H9 (cell line): ENCODE measurements around the gene TSEN15. TPM values are rescaled to one million over a fixed set of nuclear protein-coding genes. Genes with fewer than 3 reads are reported as not detected.

Experiments used
- DNase-seq: peaks from one replicate; pipeline ENCODE4 v3.0.0-alpha.2; 2017
- H2AFZ ChIP-seq: one replicate; pipeline ENCODE4 v1.6.1; 2013; ENCODE audit warnings: mild to moderate bottlenecking, low read length, control low read depth, moderate library complexity
- H2AK5ac ChIP-seq: 2 replicates; pipeline ENCODE4 v1.6.1; 2013; ENCODE audit warnings: low read length, control low read depth, mixed read lengths; ENCODE audit not compliant: insufficient read length
- H2BK120ac ChIP-seq: one replicate; pipeline ENCODE4 v1.6.1; 2013; ENCODE audit warnings: low read depth, mild to moderate bottlenecking, low read length, control low read depth, inconsistent platforms; ENCODE audit not compliant: poor library complexity, severe bottlenecking
- H2BK12ac ChIP-seq: 2 replicates; pipeline ENCODE4 v1.6.1; 2013; ENCODE audit warnings: low read length, control low read depth, mixed read lengths, low read depth; ENCODE audit not compliant: insufficient read length
- H2BK15ac ChIP-seq: 2 replicates; pipeline ENCODE4 v1.6.1; 2013; ENCODE audit warnings: low read depth, low read length, control low read depth
- H2BK20ac ChIP-seq: one replicate; pipeline ENCODE4 v1.6.1; 2013; ENCODE audit warnings: low read depth, mild to moderate bottlenecking, low read length, control low read depth, inconsistent platforms; ENCODE audit not compliant: poor library complexity, severe bottlenecking
- H2BK5ac ChIP-seq: 2 replicates; pipeline ENCODE4 v1.6.1; 2013; ENCODE audit warnings: low read length, control low read depth, mixed read lengths; ENCODE audit not compliant: insufficient read length
- H3K14ac ChIP-seq: 2 replicates; pipeline ENCODE4 v1.6.1; 2013; ENCODE audit warnings: low read length, control low read depth; ENCODE audit not compliant: insufficient read depth
- H3K18ac ChIP-seq: 2 replicates; pipeline ENCODE4 v1.6.1; 2013; ENCODE audit warnings: low read depth, mild to moderate bottlenecking, mixed read lengths, low read length, control low read depth; ENCODE audit not compliant: insufficient read length
- H3K23ac ChIP-seq: 2 replicates; pipeline ENCODE4 v1.6.1; 2013; ENCODE audit warnings: low read length, control low read depth, mixed read lengths, low read depth; ENCODE audit not compliant: insufficient read length
- H3K23me2 ChIP-seq: 2 replicates; pipeline ENCODE4 v1.6.1; 2013; ENCODE audit warnings: low read depth, mild to moderate bottlenecking, mixed read lengths, low read length, control low read depth; ENCODE audit not compliant: insufficient read length, poor library complexity, severe bottlenecking
- H3K27ac ChIP-seq: 2 replicates; pipeline ENCODE4 v1.5.1; 2013; ENCODE audit warnings: low read length, control low read depth, mixed read lengths, low read depth; ENCODE audit not compliant: insufficient read length
- H3K27me3 ChIP-seq: 2 replicates; pipeline ENCODE4 v1.6.1; 2013; ENCODE audit warnings: low read length, control low read depth, inconsistent platforms; ENCODE audit not compliant: insufficient read depth
- H3K4ac ChIP-seq: 2 replicates; pipeline ENCODE4 v1.6.1; 2013; ENCODE audit warnings: low read depth, mild to moderate bottlenecking, control low read depth, inconsistent platforms, low read length, moderate library complexity
- H3K4me1 ChIP-seq: 2 replicates; pipeline ENCODE4 v1.6.1; 2013; ENCODE audit warnings: low read length, control low read depth, inconsistent platforms; ENCODE audit not compliant: insufficient read depth
- H3K4me2 ChIP-seq: 2 replicates; pipeline ENCODE4 v1.6.1; 2013; ENCODE audit warnings: low read length, control low read depth, mixed read lengths; ENCODE audit not compliant: insufficient read length, insufficient read depth
- H3K56ac ChIP-seq: 2 replicates; pipeline ENCODE4 v1.6.1; 2013; ENCODE audit warnings: low read depth, mild to moderate bottlenecking, mixed read lengths, low read length, control low read depth; ENCODE audit not compliant: insufficient read length
- H3K79me1 ChIP-seq: 2 replicates; pipeline ENCODE4 v1.6.1; 2013; ENCODE audit warnings: low read depth, mild to moderate bottlenecking, moderate library complexity, low read length, control low read depth, inconsistent platforms; ENCODE audit not compliant: insufficient read depth, poor library complexity, severe bottlenecking
- H3K79me2 ChIP-seq: 2 replicates; pipeline ENCODE4 v1.6.1; 2013; ENCODE audit warnings: low read length, control low read depth, inconsistent platforms; ENCODE audit not compliant: insufficient read depth
- H3K9ac ChIP-seq: 2 replicates; pipeline ENCODE4 v1.6.1; 2013; ENCODE audit warnings: low read length, control low read depth, mixed read lengths; ENCODE audit not compliant: insufficient read length; ENCODE audit errors: extremely low read depth
- H3K9me3 ChIP-seq: one replicate; pipeline ENCODE4 v1.6.1; 2013; ENCODE audit warnings: low read depth, low read length, inconsistent platforms; ENCODE audit not compliant: control insufficient read depth
- H3T11ph ChIP-seq: one replicate; pipeline ENCODE4 v1.6.1; 2013; ENCODE audit warnings: mild to moderate bottlenecking, low read length, control low read depth, inconsistent platforms
- H4K20me1 ChIP-seq: one replicate; pipeline ENCODE4 v1.6.1; 2013; ENCODE audit not compliant: control insufficient read depth, insufficient read length, insufficient read depth
- H4K5ac ChIP-seq: 2 replicates; pipeline ENCODE4 v1.6.1; 2013; ENCODE audit warnings: low read depth, mild to moderate bottlenecking, mixed read lengths, low read length, control low read depth; ENCODE audit not compliant: insufficient read length
- H4K8ac ChIP-seq: replicated peaks from 2 replicates; pipeline ENCODE4 v1.6.1; 2013; ENCODE audit warnings: low read length, control low read depth, mixed read lengths, low read depth; ENCODE audit not compliant: insufficient read length
- H4K91ac ChIP-seq: 2 replicates; pipeline ENCODE4 v1.6.1; 2013; ENCODE audit warnings: low read depth, mild to moderate bottlenecking, moderate library complexity, mixed read lengths, low read length, control low read depth; ENCODE audit not compliant: insufficient read length
- H3K27ac Mint-ChIP-seq, 3 experiments: 2 replicates in 2 of 3; 3 replicates in 1 of 3; pipeline ENCODE4 v1.8.0; 2020 to 2021; ENCODE audit warnings: mixed read lengths in 3 of 3, mild to moderate bottlenecking in 1 of 3, moderate library complexity in 1 of 3
- H3K27me3 Mint-ChIP-seq: 2 replicates; pipeline ENCODE4 v1.8.0; 2021; ENCODE audit warnings: low read depth, mild to moderate bottlenecking, moderate library complexity, mixed read lengths
- H3K36me3 Mint-ChIP-seq, 3 experiments: 2 replicates in 2 of 3; 3 replicates in 1 of 3; pipeline ENCODE4 v1.8.0; 2020 to 2021; ENCODE audit warnings: low read depth in 3 of 3, mixed read lengths in 3 of 3; ENCODE audit not compliant: insufficient read depth in 1 of 3
- H3K4me1 Mint-ChIP-seq, 2 experiments: 2 replicates each; pipeline ENCODE4 v1.8.0; 2020; ENCODE audit warnings: mixed read lengths in 2 of 2
- H3K4me3 Mint-ChIP-seq, 2 experiments: 2 replicates in 1 of 2; 3 replicates in 1 of 2; pipeline ENCODE4 v1.8.0; 2020 to 2021; ENCODE audit warnings: mild to moderate bottlenecking in 2 of 2, mixed read lengths in 2 of 2, moderate library complexity in 1 of 2
- H3K9me3 Mint-ChIP-seq, 2 experiments: 2 replicates in 1 of 2; 3 replicates in 1 of 2; pipeline ENCODE4 v1.8.0; 2020; ENCODE audit warnings: mild to moderate bottlenecking in 2 of 2, mixed read lengths in 2 of 2, moderate library complexity in 1 of 2
- WGBS: extraction: QIAGEN DNeasy Blood & Tissue Kit; methylation state at CpG from one replicate; pipeline ENCODE4 v1.1.7; 2013; ENCODE audit warnings: missing lambda C conversion rate, low lambda C conversion rate, mixed read lengths; ENCODE audit not compliant: insufficient read length; ENCODE audit errors: extremely low coverage; 5-methylcytosine and 5-hydroxymethylcytosine counted together
- total RNA-seq: library from RNA; stranded (reverse); gene quantifications from 2 replicates; pipeline ENCODE4 v1.2.1, GENCODE V29; 2021
- TF ChIP-seq, protein P1 (sequence below): fragments of 200-600 bp; sonication (generic); conservative IDR thresholded peaks from 3 replicates; pipeline ENCODE4 v1.8.0; 2021; ENCODE audit warnings: antibody characterized with exemption, mild to moderate bottlenecking

TSEN15 gene
- total RNA-seq, 1 experiment from 2014 or later: 21.9 TPM

- Histone ChIP-seq H4K8ac (no peak overlapping the region), H3K18ac (no peak overlapping the region), H3T11ph (no peak overlapping the region), H3K9ac (no peak overlapping the region), H4K20me1 (no peaks in the 10 kb centered on the region), H3K27me3 (peaks cover 17% of the 10 kb centered on the region; the same call in 1 of the 2 replicates), H3K4me2 (no peak overlapping the region), H2AFZ (no peak overlapping the region), H2AK5ac (no peak overlapping the region), H4K5ac (no peak overlapping the region), H2BK15ac (no peak overlapping the region), H2BK12ac (no peak overlapping the region), H2BK20ac (no peak overlapping the region), H2BK5ac (no peak overlapping the region), H3K79me2 (no peaks in the 10 kb centered on the region), H3K27ac (no peak overlapping the region), H3K4me1 (no peaks in the 10 kb centered on the region), H3K79me1 (no peaks in the 10 kb centered on the region), H3K23me2 (peaks cover 18% of the 10 kb centered on the region), H3K23ac (no peak overlapping the region), H3K14ac (no peak overlapping the region), H2BK120ac (no peak overlapping the region), H3K56ac (no peak overlapping the region), H3K9me3 (no peaks in the 10 kb centered on the region), H4K91ac (no peak overlapping the region), H3K4ac (no peak overlapping the region)
- Mint-ChIP-seq H3K27me3 (peaks cover 93% of the 10 kb centered on the region), H3K4me1 (peaks cover 13 to 15% of the 10 kb centered on the region in 2 experiments), H3K36me3 (no peaks in the 10 kb centered on the region; a peak in 1 of 7 replicates), H3K4me3 (no peak overlapping the region), H3K9me3 (no peaks in the 10 kb centered on the region; a peak in 1 of 5 replicates), H3K27ac (no peak overlapping the region)
- no CpG with 5 or more reads among the region's 2 CpGs for WGBS
- TF ChIP-seq, protein P1, sequence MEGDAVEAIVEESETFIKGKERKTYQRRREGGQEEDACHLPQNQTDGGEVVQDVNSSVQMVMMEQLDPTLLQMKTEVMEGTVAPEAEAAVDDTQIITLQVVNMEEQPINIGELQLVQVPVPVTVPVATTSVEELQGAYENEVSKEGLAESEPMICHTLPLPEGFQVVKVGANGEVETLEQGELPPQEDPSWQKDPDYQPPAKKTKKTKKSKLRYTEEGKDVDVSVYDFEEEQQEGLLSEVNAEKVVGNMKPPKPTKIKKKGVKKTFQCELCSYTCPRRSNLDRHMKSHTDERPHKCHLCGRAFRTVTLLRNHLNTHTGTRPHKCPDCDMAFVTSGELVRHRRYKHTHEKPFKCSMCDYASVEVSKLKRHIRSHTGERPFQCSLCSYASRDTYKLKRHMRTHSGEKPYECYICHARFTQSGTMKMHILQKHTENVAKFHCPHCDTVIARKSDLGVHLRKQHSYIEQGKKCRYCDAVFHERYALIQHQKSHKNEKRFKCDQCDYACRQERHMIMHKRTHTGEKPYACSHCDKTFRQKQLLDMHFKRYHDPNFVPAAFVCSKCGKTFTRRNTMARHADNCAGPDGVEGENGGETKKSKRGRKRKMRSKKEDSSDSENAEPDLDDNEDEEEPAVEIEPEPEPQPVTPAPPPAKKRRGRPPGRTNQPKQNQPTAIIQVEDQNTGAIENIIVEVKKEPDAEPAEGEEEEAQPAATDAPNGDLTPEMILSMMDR: no peak
- DNase-seq: no peak
These were observed 16.7 kb upstream of the TSEN15 start for GRCh38 chr1:184034761-184035379.
